ENCODE results near the gene CNMD.

- TF ChIP-seq, protein P1, sequence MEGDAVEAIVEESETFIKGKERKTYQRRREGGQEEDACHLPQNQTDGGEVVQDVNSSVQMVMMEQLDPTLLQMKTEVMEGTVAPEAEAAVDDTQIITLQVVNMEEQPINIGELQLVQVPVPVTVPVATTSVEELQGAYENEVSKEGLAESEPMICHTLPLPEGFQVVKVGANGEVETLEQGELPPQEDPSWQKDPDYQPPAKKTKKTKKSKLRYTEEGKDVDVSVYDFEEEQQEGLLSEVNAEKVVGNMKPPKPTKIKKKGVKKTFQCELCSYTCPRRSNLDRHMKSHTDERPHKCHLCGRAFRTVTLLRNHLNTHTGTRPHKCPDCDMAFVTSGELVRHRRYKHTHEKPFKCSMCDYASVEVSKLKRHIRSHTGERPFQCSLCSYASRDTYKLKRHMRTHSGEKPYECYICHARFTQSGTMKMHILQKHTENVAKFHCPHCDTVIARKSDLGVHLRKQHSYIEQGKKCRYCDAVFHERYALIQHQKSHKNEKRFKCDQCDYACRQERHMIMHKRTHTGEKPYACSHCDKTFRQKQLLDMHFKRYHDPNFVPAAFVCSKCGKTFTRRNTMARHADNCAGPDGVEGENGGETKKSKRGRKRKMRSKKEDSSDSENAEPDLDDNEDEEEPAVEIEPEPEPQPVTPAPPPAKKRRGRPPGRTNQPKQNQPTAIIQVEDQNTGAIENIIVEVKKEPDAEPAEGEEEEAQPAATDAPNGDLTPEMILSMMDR (IDR thresholded peaks at IDR 0.05; ENCODE audit: poor library complexity, severe bottlenecking), result no peak
- TF ChIP-seq EZH2 (IDR thresholded peaks at IDR 0.05; ENCODE audit: borderline replicate concordance, insufficient read depth, low read length, poor library complexity, severe bottlenecking) (no peak), POLR2AphosphoS5 (IDR thresholded peaks at IDR 0.05) (no peak), EP300 (conservative IDR thresholded peaks at IDR 0.05; ENCODE audit: poor library complexity, severe bottlenecking) (no peak), MXI1 (conservative IDR thresholded peaks at IDR 0.05; ENCODE audit: poor library complexity, severe bottlenecking) (no peak), RAD21 (conservative IDR thresholded peaks at IDR 0.05) (no peak), TAF1 (IDR thresholded peaks at IDR 0.05; ENCODE audit: low read depth) (no peak), SMC3 (conservative IDR thresholded peaks at IDR 0.05; ENCODE audit: poor library complexity) (no peak)
Observed at GRCh38 chr13:52723181-52723580, 16.4 kb downstream of the CNMD start.

All from neural cell (in vitro differentiated cells).